NK-92 treated with Interleukin-12 subunit alpha and Interleukin-12 subunit beta, amount 100 ng/mL, for 24 hours (cell line): ENCODE data around the gene MRGPRE.

ENCODE experiments used
- DNase-seq: peaks from one replicate; lab custom pipeline; 2025; lab: John Stamatoyannopoulos, UW

Gene MRGPRE

DNA sequence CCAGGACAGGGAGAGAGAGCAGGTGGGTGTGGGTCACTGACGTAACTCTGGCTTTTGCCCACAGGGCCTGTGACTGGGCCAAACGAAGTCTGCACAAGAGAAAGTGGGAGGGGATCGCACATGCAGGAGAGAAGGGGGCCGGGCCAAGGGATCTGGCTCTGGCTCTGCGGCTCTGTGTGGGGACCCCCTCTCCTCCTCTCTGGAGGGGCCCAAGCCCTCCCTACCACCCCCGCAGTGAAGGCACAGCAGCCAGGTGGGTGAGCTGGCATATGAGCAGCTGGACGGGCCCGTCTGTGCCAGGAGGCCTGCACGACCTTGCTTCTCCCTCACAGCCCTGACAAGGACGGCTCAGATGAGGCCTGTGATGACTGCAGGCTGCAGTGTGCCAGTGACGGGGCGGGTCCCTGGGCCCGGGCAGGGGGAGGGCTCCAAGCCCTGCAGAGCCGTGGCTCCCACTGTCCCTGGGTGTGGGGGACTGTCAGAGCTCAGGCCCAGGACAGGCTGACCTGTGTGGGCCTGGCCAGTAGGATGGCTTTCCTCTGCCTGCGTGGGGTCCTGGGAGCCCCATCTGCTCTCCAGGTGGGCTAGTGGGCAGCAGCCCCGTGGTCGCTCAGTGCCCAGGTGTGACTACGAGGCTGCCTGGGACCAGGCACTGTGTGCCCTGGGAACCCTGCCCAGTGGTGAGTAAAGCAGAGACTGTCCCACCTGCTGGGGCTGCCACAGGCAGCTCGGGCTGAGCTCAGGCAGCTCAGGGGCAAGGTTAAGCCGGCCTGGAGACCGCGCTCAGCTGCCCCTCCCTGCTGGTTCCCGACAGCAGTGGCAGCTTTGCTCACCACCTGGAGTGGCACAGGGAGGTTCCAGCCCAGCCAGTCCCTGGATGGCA, 35.8 kb downstream of the MRGPRE start:
- DNase-seq: no peak

DNA sequence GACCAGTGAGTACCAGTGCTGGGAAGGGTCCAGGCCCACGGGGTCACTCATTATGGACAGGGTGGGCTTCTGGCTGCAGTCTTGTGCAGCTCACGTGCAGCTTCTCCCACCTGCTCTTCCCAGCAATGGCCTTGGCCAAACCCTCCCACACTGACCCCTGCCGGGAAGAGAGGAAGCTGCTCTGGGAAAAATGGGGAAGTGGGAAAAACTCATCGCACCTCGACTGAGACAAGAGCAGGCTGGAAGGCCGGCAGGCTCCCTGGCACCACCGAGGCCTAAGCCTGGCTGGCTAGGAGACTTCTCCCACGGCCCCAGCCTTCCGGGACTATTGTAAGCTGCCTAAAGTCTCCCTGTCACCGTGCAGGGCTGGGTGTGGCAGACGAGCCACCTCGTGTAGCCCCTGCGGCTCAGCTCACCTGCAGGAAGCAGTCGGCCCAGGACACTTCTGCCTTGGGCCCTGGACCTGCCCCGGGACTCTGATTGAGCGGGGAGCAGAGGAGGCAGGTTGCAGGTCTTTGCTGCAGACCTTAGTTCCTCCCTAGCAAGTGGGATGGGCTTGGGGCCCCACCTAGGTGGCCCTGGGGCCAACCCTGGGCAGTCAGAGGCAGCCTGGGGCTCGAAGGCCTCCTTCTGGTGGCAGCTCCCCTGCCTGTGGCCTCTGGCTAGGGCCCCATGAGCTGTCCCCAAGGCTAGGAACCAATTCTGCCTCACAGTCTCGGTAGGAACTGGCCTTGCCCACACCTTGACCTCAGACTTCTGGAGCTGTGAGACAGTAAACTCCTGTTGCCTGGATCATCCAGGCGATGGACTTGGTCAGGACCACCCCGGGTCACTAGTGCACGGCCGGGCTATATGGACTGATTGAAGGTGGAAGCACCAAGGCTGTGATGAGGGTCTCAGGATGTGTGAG, 36.7 kb downstream of the MRGPRE start:
- DNase-seq: no peak

DNA sequence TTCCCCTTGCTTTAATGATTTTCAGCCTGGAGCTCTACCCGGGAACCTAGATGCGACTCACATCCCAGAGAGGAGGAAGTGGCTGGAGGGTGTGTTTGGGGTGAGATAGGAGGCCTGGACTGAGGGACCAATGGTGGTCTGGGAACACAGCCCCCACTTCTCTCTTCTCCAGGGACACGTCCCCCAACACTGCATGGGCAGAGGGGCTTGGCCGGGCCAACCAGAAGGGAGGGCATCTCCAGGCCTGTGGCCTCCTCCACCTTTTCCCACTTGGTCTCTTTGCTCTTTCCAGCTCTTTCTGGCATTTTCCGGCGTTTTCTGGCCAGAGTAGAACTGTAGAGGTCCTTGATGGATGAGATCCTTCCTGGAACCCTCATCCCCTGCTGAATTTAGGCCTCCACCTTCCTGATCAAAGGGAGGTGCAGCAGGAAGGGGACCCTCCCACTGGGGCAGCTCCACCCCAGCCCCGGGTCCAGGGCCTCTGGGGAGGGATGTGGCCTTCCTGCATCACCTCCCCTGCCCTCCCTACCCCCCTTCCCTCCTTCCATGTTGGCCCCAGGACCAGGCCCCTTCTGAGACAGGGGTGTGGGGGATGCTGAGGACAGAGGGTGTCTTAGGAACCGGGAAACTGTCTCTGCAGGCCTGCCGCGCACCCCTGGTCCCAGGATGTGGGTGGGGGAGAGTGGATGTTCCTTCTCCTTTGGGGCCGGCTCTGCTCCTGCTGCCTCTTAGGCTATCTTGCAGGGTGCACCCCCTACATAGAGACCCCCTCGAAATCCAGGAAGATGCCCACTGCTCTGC, 38.0 kb downstream of the MRGPRE start:
- DNase-seq: no peak

DNA sequence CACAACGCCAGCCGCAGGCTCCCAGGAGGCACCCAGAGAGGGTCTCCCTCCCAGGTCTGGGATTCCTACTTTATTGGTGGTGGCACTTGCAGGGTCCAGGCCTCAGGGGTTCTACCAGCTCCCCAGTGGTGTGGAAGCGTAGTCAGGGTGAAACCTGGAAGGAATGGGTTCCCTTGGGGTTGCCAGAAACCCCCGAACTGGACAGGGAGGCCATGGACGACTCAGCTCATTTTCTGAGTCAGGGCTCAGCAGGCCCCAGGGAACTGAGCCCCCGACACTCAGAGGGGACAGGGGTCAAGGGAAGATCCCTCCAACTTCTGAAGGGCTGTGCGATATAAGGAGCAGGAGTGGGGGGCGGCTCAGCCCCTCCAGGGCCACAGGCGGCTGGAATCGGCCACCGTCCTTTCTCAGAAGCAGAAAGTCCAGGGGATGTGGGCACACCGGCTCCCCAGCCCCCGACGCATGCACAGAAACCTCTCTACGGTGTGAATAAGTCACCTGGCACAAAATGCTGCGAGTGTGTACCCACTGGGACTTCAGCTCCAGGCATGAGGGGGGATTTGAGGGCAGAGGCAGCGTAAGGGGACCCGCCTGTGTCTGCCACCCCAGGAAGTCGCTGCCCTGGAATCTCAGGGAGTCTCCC, 38.7 kb downstream of the MRGPRE start:
- no peak for DNase-seq

DNA sequence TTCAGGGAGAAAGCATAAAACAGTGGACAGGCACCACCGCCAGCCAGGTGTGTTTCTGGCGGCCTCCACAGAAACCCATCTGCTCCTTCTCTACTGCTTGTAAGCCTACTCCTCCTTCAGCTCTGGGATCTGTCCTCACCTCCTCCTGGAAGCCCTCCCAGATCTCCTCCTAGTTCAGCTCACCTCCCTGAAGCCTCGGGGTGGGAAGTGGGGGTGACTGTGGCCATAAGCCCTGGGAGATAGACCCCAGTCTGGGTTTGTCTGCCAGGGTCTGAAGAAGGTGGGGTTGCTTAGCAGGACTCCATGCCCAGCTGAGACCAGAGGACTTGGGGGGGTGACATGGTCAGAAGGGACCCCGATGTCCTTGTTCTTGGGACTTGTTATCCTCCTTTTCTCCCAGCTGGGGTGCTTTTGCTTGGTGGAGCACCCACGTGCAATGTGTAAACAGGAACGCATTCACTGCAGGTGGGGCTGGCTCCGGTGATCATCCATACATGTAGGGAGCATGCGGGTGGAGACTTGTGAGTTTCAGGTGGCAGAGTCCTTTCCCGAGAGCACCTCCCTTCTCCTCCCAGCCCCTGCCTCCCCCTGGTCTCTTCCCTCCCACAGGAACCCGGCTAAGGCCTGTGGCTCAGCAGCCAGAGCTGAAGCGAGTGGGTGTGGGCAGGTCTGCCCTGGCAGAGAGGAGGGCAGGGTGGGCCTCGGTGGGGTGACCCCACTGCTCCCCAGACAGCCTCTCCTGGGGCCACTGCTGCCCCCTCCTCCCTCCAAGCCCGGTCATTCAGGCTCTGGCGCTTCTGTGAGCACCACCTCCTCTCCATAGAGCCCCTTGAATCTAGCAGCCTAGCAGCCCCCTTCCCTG, 39.5 kb downstream of the MRGPRE start:
- no peak for DNase-seq

DNA sequence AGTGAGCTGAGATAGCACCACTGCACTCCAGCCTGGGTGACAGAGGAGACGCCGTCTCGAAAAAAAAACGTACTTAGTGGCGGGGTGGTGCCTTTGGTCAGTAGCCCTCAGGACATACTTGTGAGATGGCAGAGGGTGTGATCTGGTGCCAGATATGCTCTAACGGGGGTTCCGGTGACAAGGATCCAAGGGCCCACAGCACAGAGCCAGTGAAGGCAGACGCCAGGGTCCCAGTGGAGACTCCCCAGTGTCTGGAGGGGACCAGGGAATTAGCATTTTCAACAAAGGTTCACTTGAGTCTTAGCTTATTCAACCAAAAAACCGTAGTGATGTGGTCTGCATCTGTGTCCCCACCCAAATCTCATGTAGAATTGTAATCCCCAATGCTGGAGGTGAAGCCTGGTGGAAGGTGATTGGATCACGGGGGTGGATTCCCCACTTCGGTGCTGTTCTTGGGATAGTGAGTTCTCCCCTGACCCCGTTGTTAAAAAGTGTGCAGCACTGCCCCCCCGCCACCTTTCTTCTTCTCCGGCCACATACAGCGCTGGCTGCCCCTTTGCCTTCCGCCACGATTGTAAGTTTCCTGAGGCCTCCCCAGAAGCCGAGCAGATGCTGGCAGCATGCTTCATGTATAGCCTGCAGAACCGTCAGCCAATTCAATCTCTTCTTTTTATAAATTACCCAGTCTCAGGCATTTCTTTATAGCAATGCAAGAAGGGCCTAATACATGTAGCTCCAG, 40.5 kb downstream of the MRGPRE start:
- no peak for DNase-seq

DNA sequence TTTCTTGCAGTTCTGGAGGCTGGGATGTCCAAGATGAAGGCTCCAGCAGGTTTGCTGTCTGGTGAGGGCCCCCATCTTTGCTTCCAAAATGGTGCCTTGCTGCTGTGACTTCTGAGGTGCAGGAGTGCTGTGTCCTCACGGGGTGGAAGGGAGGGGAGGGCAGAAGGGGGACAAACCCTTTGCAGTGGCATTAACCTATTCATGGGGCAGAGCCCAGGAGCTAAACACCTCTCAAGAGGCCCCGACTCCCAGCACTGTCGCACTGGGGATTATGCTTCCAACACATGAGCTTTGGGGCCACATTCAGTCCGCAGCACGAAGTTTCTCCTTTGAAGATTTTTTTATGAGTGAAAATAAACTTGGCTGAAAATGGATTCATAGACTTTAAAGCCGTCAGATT, 41.6 kb downstream of the MRGPRE start:
- no peak for DNase-seq

DNA sequence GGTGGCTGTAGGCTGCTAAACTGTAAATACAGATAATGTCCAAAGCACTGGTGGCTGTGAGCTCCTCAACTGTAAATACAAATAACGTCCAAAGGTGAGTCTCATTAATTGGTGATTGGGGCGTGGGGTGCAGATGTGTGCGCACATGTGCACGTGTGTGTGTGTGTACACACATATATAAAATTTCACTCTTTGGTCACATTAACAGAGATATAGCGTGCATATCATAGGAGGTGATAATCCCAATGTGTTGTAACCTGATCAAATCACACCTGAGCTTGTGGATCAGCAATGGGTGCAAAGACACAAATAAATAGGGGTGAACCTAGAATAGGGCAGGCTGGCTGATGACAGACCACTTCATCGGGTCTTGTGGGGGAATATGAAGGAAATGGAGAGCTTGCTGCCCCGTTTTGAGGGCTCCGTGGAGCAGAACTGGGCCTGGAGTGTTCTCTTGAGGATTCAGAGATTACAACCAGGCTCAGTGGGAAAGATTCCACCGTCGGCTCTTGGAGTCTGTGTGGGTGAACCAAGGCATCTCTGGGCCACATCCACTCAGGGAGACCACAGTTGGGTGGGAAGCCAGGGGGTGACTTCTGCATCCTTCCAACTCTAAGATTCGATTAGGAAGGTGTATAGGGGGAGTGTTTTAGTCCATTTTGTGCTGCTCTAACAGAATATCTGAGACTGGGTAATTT, 42.2 kb downstream of the MRGPRE start:
- DNase-seq: no peak

DNA sequence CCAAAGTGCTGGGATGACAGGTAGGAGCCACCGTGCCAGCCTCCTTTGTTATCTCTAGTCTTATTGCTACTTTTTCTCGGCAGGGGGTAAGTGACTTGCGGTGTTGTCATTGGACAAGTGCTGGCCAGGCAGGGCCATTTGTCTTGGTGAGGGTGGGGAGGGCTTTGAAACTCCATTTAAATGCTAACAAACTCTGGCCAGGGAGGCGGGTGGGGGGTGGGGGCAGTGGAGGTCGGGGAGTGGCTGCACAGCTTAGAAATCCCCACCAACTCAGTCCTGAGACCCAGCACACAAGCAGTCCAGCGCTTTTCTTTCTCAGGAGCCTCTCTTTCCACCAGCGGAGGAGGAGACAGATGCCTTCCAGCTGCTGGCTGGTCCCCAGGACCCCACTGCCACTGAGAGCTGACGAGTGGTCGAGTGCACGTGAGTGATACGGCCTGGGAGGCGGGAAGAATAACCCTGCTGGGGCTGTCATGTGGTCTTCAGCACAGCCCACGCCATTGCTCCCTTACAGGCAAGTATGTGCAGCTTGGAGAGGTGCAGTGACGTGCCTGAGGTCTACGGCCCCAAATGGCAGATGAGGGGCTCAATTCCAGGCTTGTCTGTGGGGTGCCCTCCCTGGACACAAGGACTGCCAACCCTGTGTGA, 42.9 kb downstream of the MRGPRE start:
- DNase-seq: no peak

DNA sequence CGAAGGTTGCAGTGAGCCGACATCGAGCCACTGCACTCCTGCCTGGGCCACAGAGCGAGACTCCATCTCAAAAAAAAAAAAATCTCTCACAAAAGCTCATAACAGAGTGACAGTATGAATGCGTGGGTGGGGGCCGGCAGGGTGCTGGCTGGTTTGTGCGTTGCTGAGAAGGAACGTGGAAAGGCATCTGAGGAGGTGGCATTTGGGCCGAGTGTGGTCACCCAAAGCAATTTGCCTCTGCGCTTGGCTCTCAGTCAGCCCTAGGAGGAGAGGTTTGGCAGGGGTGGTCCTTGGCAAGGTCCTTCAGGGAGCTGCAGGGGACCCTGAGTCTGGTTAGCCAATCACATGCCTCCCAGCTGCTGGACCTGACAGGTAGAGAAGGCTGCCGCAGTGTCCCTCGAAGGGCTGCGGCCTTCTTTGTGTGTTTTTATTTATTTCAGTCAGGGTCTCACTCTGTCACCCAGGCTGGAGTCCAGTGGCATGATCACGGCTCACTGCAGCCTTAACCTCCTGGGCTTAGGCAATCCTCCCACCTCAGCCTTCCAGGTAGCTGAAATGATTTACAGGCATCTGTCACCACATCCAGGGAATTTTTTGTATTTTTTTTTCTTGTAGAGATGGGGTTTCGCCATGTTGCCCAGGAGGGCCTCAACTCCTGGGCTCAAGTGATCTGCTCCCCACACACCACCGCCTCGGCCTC, 43.6 kb downstream of the MRGPRE start:
- no peak for DNase-seq

DNA sequence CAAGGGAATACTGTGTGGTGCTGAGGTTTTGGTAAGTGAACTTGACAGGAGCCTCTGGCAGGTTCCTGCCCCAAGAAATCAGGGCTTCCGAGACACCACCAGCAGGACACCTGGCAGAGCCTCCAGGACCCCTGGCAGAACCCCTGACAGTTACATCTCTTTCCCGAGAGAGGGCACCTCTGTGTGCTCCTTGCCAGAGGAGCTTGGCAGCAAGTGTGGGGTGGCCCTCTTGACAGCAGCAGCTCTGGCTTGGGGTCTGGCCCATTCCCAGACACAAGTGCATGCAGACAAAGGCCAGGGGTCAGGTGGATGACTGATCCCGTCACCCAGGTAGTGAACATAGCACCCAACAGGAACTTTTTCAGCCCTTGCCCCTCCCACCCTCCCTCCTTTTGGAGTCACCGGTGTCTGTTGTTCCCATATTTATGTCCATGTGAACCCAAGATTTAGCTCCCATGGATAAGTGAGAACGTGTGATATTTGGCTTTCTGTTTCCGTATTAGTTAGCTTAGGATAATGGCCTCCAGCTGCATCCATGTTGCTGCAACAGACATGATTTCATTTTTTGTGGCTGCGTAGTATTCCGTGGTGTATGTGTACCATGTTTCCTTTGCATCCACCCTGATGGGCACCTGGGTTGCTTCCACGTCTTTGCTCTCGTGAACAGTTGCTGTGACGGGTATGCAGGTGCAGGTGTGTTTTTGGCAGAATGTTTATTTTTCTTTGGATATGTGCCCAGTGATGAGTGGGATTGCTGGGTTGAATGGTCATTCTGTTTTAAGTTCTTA, 45.9 kb downstream of the MRGPRE start:
- no peak for DNase-seq

DNA sequence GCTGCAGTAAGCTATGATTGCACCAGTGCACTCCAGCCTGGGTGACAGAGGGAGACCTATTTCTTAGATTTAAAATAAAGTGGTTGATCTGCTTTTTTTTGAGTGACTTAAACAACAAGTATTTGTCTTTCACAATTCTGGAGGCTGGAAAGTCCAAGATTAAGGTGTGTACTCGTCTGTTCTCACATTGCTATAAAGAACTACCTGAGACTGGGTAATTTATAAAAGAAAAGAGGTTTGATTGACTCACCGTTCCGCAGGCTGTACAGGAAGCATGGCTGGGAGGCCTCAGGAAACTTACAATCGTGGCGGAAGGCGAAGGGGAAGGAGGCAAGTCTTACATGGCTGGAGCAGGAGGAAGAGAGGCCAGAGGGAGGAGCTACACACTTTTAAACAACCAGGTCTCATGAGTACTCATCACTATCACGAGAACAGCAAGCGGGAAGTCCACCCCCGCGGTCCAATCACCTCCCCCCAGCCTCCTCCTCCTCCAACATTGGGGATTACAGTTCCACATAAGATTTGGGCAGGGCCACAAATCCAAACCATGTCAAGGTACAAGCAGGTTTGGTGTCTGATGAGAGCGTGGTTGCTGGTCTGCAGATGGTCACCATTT, 47.4 kb downstream of the MRGPRE start:
- no peak for DNase-seq

DNA sequence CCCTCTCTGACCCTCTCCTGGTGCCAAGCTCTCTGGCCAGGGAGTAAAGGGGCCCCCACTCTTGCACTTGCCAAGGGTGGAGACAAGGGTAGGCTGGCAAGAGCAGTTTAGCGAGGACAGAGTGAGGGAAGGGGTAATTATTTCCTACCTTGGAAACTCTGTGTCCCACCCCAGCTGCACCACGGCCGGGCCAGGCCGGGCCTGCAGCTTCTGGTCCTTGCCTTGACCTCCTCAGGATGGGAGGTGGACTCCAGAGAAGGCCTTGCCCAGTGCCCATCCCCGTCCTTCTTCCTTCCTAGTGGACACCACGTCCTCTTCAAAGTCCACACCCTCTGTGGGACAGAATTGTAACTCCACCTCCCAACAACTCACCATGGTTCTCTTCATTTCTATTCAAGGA, 48.7 kb downstream of the MRGPRE start:
- DNase-seq: no peak

DNA sequence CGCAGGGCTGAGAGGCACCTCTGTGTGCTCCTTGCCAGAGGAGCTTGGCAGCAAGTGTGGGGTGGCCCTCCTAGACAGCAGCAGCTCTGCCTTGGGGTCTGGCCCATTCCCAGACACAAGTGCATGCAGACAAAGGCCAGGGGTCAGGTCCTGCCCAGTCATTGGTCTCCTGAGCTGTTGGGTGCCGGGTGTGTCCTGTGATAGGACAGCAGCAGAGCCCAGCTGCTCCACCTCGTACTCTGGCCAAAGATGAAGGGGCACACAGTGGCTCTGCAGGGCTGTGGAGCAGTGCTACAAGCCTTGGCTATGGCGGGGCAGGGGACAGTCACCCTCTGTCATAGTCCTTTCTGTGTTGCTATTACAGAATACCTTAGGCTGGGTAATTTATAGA, 49.8 kb downstream of the MRGPRE start:
- DNase-seq: no peak

DNA sequence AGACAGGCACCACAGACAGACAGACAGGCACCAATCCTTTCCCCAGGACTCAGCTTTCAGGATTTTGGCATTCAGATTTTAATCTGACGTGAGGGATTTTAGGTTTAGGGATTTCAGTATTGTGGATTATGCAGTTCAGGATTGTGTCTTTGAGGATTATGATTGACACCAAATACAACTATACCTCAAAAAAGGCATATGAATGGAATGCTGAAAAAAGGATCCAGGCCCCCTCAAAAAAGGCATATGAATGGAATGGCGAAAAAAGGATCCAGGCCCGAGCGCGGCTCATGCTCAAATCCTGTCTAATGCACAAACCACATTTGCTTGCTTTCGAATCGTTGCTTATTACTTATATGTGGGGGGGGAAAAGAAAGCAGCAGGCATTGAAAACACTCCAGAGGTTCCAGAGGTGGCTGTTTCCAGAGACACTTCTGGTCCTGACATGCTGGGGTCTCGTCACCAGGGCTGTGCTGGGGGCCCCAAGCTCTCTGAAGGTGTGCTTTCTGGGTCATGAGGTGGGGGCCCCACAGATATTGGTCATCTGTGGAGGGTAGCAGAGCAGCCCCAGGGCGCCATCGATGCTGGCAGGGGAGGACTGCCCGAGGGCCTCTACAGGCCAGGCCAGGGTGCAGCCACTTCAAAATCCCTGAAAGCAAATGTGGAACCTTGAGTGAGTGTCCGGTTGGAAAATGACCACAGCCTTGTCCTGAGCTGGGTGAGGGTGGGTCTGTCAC, 50.3 kb downstream of the MRGPRE start:
- DNase-seq: no peak

DNA sequence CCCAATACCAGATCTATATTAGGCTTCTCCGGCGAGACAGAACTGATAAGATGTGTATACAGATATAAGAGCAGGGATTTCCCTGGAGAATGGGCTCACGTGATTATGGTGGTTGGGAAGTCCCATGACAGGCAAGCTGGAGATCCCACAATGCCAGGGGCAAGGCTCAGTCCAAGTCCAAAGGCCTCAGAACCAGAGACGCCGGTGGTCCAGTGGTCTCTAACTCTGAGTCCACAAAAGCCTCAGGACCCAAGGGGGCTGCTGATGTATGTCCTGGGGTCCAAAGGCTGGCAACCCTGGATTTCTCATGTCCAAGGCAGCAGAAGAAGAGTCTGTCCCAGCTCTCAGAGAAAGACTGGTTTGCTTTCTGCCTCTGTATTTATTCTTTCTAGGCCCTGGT, 51.3 kb downstream of the MRGPRE start:
- no peak for DNase-seq
